LNCaP clone FGC (cell line): ENCODE data around the gene TBRG4.

ENCODE experiments used
- DNase-seq: peaks from one replicate; pipeline ENCODE4 v3.0.0-alpha.2; 2011; ENCODE audit warnings: low read depth
- H3K4me3 ChIP-seq: 2 replicates; pipeline ENCODE4 v1.5.1; 2011; ENCODE audit warnings: mild to moderate bottlenecking, low read depth, low read length, control low read depth
- TF ChIP-seq, protein P1 (sequence below): IDR thresholded peaks from 2 replicates; pipeline ENCODE4 v1.5.1; 2012; ENCODE audit warnings: mild to moderate bottlenecking; ENCODE audit not compliant: control insufficient read depth, insufficient read depth; ENCODE audit errors: extremely low read depth

TBRG4 gene

DNA sequence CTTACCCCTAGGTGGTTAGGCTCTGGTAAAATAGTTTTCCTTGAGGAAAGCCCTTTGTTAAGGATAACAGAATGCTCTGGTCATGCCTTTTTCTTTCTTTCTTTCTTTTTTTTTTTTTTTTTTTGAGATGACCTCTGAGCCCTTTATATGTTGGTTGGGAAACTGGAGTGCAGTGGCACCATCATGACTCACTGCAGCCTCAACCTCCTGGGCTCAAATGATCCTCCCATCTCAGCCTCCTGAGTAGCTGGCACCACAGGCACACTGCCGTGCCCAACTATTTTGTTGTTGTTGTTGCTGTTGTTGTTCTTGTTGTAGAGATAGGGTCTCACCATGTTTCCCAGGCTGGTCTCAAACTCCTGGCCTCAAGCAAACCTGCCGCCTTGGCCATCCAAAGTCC lies 50.1 kb downstream of the TBRG4 start:
- TF ChIP-seq, protein P1, sequence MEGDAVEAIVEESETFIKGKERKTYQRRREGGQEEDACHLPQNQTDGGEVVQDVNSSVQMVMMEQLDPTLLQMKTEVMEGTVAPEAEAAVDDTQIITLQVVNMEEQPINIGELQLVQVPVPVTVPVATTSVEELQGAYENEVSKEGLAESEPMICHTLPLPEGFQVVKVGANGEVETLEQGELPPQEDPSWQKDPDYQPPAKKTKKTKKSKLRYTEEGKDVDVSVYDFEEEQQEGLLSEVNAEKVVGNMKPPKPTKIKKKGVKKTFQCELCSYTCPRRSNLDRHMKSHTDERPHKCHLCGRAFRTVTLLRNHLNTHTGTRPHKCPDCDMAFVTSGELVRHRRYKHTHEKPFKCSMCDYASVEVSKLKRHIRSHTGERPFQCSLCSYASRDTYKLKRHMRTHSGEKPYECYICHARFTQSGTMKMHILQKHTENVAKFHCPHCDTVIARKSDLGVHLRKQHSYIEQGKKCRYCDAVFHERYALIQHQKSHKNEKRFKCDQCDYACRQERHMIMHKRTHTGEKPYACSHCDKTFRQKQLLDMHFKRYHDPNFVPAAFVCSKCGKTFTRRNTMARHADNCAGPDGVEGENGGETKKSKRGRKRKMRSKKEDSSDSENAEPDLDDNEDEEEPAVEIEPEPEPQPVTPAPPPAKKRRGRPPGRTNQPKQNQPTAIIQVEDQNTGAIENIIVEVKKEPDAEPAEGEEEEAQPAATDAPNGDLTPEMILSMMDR = no peak
- DNase-seq = no peak
- H3K4me3 ChIP-seq = no peak overlapping the region

DNA sequence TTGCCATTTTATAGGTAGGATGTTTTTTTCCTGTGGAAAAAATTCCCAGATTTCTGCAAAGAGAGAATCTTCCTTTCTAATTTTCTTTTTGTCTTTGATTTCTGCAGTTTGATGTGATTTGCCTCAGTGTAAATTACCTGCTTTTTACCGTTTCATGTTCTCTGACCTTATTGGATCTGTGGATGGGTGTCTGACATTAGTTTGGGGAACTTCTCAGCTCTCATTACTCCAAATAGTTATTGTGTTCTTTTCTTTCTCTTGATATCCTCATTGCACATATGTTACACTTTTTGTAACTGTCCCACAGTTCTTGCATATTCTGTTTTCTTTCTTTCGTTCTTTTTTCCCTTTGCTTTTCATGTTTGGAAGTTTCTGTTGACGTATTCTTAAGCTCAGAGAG lies 51.2 kb downstream of the TBRG4 start:
- DNase-seq = no peak
- H3K4me3 ChIP-seq = no peak overlapping the region
- TF ChIP-seq, protein P1 = no peak

DNA sequence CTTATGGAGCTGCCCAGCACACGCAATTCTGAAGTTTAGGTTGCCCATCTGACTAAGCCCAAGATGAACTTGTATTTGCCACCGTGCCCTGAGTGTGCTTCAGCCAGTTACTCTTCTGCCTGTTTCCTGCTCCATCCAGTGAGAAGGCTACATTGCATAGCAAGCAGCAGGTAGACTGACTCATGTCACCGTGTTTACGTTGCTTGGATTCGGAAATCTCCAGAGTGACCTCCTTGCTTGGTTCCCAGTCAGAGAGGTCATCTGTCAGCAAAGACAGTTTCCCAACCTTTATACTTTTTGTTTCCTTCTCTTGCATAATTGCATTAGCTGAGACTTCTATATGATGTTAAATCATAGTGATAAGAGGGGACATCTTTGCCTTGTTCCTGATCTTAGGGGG lies 53.6 kb downstream of the TBRG4 start:
- DNase-seq = no peak
- H3K4me3 ChIP-seq = no peak overlapping the region
- TF ChIP-seq, protein P1 = no peak

DNA sequence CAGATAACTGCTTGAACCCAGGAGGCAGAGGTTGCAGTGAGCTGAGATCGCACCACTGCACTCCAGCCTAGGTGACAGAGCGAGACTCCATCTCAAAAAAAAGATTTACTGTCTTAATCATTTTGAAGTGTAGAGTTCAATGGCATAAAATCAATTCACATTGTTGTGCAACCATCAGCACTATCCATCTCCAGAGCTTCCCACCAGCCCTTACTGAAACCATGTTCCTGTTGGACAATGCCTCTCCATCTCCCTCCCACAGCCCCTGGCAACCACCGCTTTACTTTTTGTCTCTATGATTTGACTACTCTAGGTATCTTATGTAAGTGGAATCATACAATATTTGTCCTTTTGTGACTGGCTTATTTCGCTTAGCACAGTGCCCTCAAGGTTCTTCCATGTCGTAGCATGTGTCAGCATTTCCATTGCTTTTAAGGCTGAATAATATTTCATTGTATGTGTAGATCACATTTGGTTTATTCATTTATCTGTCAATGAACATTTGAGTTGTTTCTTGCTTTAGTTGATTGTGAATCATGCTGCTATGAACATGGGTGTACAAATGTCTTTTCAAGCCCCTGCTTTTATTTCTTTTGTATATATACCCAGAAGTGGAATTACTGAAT lies 55.8 kb downstream of the TBRG4 start:
- H3K4me3 ChIP-seq = no peak overlapping the region
- DNase-seq = no peak
- TF ChIP-seq, protein P1 = no peak

DNA sequence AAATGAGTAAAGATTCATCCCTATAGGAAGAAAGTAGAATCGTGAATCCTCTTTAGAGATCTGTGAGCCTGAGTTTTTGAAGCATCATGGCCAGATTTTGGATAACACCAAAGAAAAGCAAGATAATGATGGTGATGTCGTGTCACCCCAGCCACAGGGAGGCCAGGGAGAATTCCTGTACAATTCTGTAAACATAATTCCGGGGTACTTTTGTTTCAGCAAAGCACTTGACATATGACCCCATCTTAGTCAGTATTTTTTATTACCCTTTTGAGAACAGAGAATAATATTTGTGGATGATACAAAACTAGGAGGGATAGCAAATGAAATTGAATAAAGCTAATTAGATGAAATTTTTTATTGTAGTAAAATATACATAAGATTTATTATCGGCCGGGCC lies 56.5 kb downstream of the TBRG4 start:
- H3K4me3 ChIP-seq = no peak overlapping the region
- TF ChIP-seq, protein P1 = no peak
- DNase-seq = no peak

DNA sequence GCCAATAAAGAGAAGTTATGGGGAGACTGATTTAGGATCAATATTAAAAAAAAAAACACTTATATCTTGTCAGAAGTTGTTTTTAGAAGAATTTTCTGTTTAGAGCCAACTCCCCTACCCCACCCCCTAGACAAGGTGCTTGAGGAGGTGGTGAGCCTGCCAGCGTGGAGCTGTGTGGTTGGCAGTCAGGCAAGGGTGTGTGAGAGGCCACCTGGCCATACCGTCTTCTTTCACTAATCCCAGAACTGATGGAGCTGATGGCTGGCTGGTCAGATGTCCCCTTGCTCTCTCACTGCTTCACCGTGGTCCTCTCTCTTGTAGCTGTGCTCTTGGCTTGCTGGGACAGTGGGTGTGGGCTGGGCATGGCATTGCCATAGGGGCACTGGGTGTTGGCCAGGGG lies 57.1 kb downstream of the TBRG4 start:
- DNase-seq = no peak
- TF ChIP-seq, protein P1 = no peak

DNA sequence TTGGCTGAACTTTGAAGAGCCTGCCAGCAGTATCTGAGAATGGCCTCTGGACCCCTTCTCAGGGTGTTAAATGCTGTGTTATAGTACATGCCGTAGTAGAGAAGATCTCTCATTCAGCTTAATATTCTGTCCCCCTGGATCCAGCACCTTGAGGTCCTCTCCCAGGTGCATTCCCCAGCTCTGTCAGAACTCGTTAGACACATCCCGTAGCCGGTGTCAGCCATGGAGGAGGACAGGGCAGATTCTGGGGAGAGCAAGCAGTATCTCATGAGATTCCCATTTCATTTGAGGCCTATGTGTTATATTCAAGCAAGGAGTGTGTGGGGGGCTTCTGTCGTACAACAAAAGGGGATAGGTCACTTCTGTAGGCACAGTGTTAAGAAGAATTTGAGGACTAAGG lies 57.6 kb downstream of the TBRG4 start:
- TF ChIP-seq, protein P1 = no peak
- DNase-seq = no peak
- H3K4me3 ChIP-seq = no peak overlapping the region

More for the DNA sequence above, 57.1 kb downstream of the TBRG4 start:
- no peak overlapping the region for H3K4me3 ChIP-seq
